ENCODE results near the gene STAT1.

DNA sequence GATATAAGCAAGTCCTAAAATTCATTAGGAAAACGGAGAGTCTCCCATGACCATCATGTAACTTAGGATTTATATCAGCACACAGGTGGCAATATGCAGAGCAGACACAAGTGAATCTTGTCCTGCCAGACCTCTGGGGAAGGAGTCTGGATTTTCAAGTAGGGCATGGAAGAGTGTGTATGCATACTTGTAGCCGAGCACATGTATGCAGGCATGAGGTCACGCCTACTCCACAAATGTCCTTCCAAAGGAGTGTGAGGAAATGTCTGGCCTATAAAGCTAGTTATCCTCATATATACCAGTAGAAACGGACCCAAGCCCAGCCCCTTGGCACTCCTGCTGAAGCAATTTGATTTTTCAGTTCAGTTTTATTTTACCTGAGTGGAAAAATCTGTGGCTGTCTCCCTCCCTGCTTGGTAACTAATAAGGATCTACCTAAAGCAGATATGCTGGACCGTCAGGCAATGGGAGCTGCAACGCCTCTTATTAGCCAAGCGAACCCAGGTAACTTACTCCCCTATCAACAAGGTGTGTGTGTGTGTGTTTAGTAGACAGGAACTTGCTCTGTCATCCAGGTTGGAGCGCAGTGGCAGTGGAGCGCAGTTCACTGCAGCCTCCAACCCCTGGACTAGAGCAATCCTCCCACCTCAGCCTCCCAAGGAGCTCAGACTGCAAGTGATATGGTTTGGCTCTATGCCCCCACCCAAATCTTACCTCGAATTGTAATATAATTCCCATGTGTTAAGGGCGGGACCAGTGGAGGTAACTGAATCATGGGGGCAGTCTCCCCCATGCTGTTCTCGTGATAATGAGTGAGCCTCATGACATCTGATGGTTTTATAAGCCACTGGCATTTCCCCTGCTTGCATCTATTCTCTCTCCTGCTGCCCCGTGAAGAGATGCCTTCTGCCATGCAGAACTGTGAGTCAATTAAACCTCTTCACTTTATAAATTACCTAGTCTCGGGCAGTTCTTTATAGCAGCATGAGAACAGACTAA lies 2.8 kb downstream of the STAT1 start:
- peak; percentile 79 for TF ChIP-seq POLR2A (IDR thresholded peaks at IDR 0.05; ENCODE audit: low read depth, low read length)
- TF ChIP-seq POLR2AphosphoS5 (IDR thresholded peaks at IDR 0.05; ENCODE audit: low read depth, low read length): peak; percentile 92

All from GM12892 (cell line).